Ovary (tissue), 3 donors: Measurements from ENCODE around the gene GLB1L2.

ENCODE experiments used
- EP300 ChIP-seq: sonication (generic); formaldehyde crosslinking; IDR thresholded peaks from one replicate; pipeline ENCODE4 v1.6.1; 2017; ENCODE audit warnings: antibody characterized with exemption
- POLR2A ChIP-seq: fragments of 450-650 bp; IDR thresholded peaks from one replicate; pipeline ENCODE4 v1.6.1; 2017; ENCODE audit warnings: antibody characterized with exemption, mild to moderate bottlenecking, moderate library complexity
- TF ChIP-seq, protein P1 (sequence below), 3 donors: fragments of 450-650 bp in 2 of 3; fragments of 200-600 bp in 1 of 3; IDR thresholded peaks; one replicate each; pipeline versions ENCODE4 v1.5.1 to v1.8.0; 2016 to 2022; ENCODE audit warnings: antibody characterized with exemption in 3 of 3, mild to moderate bottlenecking in 1 of 3
- donor health status: DM: no; HTN: no; CAD: no.

DNA sequence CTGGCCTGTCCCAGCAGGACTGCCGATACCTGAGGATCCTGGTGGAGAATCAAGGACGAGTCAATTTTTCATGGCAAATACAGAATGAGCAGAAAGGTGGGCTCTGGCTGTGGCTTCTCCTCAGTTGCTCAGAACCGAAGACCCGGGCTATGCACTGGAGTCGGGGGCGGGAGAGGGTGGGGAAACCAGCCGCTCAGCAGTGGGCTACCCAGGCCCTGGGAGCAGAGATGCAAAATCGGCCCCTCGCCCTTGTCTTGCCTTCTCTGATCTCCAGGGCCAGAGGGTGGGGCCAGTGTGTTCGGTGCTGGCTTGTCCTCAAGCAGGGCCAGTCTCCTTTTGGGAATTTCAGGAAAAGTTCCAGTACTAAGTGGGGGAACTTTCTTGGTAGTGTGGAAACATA is 18.4 kb upstream of the GLB1L2 start:
- TF ChIP-seq, protein P1, sequence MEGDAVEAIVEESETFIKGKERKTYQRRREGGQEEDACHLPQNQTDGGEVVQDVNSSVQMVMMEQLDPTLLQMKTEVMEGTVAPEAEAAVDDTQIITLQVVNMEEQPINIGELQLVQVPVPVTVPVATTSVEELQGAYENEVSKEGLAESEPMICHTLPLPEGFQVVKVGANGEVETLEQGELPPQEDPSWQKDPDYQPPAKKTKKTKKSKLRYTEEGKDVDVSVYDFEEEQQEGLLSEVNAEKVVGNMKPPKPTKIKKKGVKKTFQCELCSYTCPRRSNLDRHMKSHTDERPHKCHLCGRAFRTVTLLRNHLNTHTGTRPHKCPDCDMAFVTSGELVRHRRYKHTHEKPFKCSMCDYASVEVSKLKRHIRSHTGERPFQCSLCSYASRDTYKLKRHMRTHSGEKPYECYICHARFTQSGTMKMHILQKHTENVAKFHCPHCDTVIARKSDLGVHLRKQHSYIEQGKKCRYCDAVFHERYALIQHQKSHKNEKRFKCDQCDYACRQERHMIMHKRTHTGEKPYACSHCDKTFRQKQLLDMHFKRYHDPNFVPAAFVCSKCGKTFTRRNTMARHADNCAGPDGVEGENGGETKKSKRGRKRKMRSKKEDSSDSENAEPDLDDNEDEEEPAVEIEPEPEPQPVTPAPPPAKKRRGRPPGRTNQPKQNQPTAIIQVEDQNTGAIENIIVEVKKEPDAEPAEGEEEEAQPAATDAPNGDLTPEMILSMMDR (IDR thresholded peaks at IDR 0.05): no peak
- TF ChIP-seq POLR2A (no peak), EP300 (no peak)
